Body of pancreas (tissue), 4 donors: ENCODE measurements around the gene DBNL. TPM values are rescaled to one million over a fixed set of nuclear protein-coding genes. Genes with fewer than 3 reads are reported as not detected.
A peak's percentile ranks its signal among the peaks of the same experiment; 100 is the strongest.
"Not testable (repeated sequence)": the region's sequence is repeated elsewhere in the genome, so short reads cannot be mapped to it uniquely, and the experiment has no call there.

ENCODE experiments used
- ATAC-seq: fragments of 150-250 bp; one replicate; pipeline ENCODE4 v1.9.1; 2016
- DNase-seq, 4 donors: peaks; one replicate each; pipeline ENCODE4 v3.0.0-alpha.2; 2019
- H3K27ac ChIP-seq, 4 donors: fragments of 200-600 bp; sonication (generic); 1 replicate in 3 of 4; 2 replicates in 1 of 4; pipeline versions ENCODE4 v1.5.1 to v1.6.1; 2016 to 2019; ENCODE audit warnings: mild to moderate bottlenecking in 1 of 4, mixed read lengths in 1 of 4, moderate library complexity in 1 of 4
- H3K27me3 ChIP-seq, 2 donors: fragments of 200-600 bp; sonication (generic); one replicate each; pipeline ENCODE4 v1.6.0; 2016; ENCODE audit warnings: mild to moderate bottlenecking in 1 of 2
- H3K36me3 ChIP-seq, 2 donors: fragments of 200-600 bp; sonication (generic); replicated peaks in 1 of 2; 2 replicates each; pipeline ENCODE4 v1.5.1; 2016; ENCODE audit warnings: low read depth in 2 of 2; ENCODE audit not compliant: insufficient read depth in 1 of 2
- H3K4me1 ChIP-seq: fragments of 200-600 bp; sonication (generic); one replicate; pipeline ENCODE4 v1.6.0; 2016
- H3K4me3 ChIP-seq, 2 donors: fragments of 200-600 bp; sonication (generic); 1 replicate in 1 of 2; 2 replicates in 1 of 2; pipeline ENCODE4 v1.5.1; 2016 to 2019
- H3K9me3 ChIP-seq, 3 donors: fragments of 200-600 bp; sonication (generic); 1 replicate in 2 of 3; 2 replicates in 1 of 3; pipeline ENCODE4 v1.5.1; 2016
- CTCF ChIP-seq, 7 experiments: fragments of 450-650 bp in 4 of 7; fragments of 200-600 bp in 3 of 7; sonication (generic) in 3 of 7; IDR thresholded peaks; one replicate each; pipeline ENCODE4 v1.5.1; 2016 to 2019; ENCODE audit warnings: antibody characterized with exemption in 7 of 7
- POLR2A ChIP-seq, 3 donors: fragments of 450-650 bp; IDR thresholded peaks; one replicate each; pipeline ENCODE4 v1.6.1; 2016; ENCODE audit warnings: antibody characterized with exemption in 3 of 3, mild to moderate bottlenecking in 2 of 3
- WGBS, 2 donors: methylation state at CpG; one replicate each; pipeline ENCODE4 v1.1.5; 2017; 5-methylcytosine and 5-hydroxymethylcytosine counted together
- intact Hi-C: fragments of 100-400 bp; cut with DNase I; formaldehyde crosslinking; loops from one replicate; pipeline ENCODE4 v1.15.1; 2023
- total RNA-seq, 2 donors: library from RNA; depleted of rRNA; stranded (reverse); fragments of >200 nt; gene quantifications; one replicate each; pipeline ENCODE4 v1.1.0, GENCODE V29; 2016

The DBNL gene
- total RNA-seq, 2 donors from 2014 or later, result 62.0 to 96.6 TPM

- H3K36me3 ChIP-seq, H3K4me3 ChIP-seq, H3K27me3 ChIP-seq, H3K9me3 ChIP-seq, intact Hi-C loops: not testable (repeated sequence)
- 1% methylated on average over 43 of the region's 46 CpGs; no CpG with 5 or more reads in 1 of the 2 donors for WGBS, 2 donors
- peak; percentile 43 to 58 (median 48) for DNase-seq
- peak; percentile 4 for ATAC-seq
- peak in 1 of 3 donors; percentile 23 for TF ChIP-seq POLR2A (IDR thresholded peaks at IDR 0.05)
- TF ChIP-seq CTCF (IDR thresholded peaks at IDR 0.05), result peak in 3 of 7 experiments; percentile 10 to 32 (median 16)
- Histone ChIP-seq H3K4me1 (peaks cover 22% of the 10 kb centered on the region), H3K27ac (peak overlapping the region in 3 of 4 donors; percentile 64 to 68 (median 66))
Observed at GRCh38 chr7:44040493-44040891, 4.0 kb upstream of the DBNL start.

DNA sequence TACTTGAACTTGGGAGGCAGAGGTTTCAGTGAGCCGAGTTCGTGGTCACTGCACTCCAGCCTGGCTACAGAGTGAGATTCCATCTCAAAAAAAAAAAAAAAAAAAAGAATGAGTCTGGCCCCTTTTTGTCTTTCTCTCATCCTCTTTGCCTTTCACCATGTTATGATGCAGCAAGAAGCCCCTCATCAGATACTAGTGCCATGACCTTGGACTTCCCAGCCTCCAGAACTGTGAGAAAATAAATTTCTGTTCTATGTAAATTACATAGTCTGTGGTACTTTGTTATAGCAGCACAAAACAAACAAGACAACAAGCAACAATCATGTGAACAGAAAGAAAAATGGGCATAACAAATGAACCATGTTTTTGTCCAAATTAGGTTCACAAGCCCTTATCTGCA, 2.3 kb upstream of the DBNL start:
- no peaks in the 10 kb centered on the region for H3K9me3 ChIP-seq
- no peak overlapping the region for H3K27ac ChIP-seq
- WGBS, 2 donors, result 91 to 94% methylated on average over 2 of the region's 2 CpGs
- no peaks in the 10 kb centered on the region for H3K27me3 ChIP-seq
- peaks cover 39% of the 10 kb centered on the region for H3K4me1 ChIP-seq
- no peaks in the 10 kb centered on the region for H3K36me3 ChIP-seq
- intact Hi-C loops, result no loop called here
- no peak for ATAC-seq
- H3K4me3 ChIP-seq, result no peak overlapping the region
- DNase-seq, result no peak
- TF ChIP-seq POLR2A (IDR thresholded peaks at IDR 0.05) (no peak), CTCF (IDR thresholded peaks at IDR 0.05) (no peak)

DNA sequence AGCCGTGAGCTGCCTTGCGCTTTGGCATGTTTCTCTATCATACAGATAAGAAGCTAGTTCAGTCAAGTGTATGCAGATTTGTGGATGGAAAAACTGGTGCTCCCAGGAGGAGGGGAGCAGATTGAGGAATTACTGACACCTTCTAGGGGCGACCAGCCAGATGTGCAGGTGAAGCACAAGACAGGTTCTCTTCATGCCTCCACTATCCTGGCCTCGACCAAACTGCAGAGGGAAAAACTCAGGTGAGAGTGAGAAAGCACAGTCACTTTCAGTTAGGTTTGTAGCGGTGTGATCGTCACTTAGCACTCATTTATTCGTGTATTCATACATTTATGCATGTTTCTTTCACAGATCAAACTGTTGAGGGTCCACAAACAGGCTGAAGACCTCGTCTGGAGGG, 600 bp upstream of the DBNL start:
- no peaks in the 10 kb centered on the region for H3K27me3 ChIP-seq
- intact Hi-C loops, result no loop called here
- no peak for DNase-seq
- H3K4me3 ChIP-seq, result peak overlapping the region; percentile 69 to 89
- H3K4me1 ChIP-seq, result peaks cover 39% of the 10 kb centered on the region
- peak overlapping the region; percentile 83 to 93 (median 89) for H3K27ac ChIP-seq
- no peaks in the 10 kb centered on the region for H3K9me3 ChIP-seq
- ATAC-seq, result no peak
- H3K36me3 ChIP-seq, result no peaks in the 10 kb centered on the region
- TF ChIP-seq CTCF (IDR thresholded peaks at IDR 0.05), result no peak
- TF ChIP-seq POLR2A (IDR thresholded peaks at IDR 0.05), result no peak
- 4 to 10% methylated on average over 7 to 8 of the region's 8 CpGs for WGBS, 2 donors

- no peaks in the 10 kb centered on the region for H3K36me3 ChIP-seq
- peaks cover 37% of the 10 kb centered on the region for H3K4me1 ChIP-seq
- DNase-seq (no peak), ATAC-seq (no peak)
- peak overlapping the region in 3 of 4 donors; percentile 83 to 93 (median 93) for H3K27ac ChIP-seq
- no peaks in the 10 kb centered on the region for H3K27me3 ChIP-seq
- TF ChIP-seq CTCF (IDR thresholded peaks at IDR 0.05) (no peak), POLR2A (IDR thresholded peaks at IDR 0.05) (no peak)
- peak overlapping the region; percentile 69 to 89 for H3K4me3 ChIP-seq
- intact Hi-C loops, result no loop called here
- WGBS, 2 donors, result 20 to 25% methylated on average over 12 to 15 of the region's 15 CpGs
- H3K9me3 ChIP-seq, result no peaks in the 10 kb centered on the region
Observed at GRCh38 chr7:44045226-44046014, 918 bp downstream of the DBNL start.
